Large intestine (tissue), 3 donors: ENCODE measurements around the gene C4orf51. TPM values are rescaled to one million over a fixed set of nuclear protein-coding genes. Genes with fewer than 3 reads are reported as not detected.

ENCODE experiments used
- DNase-seq, 2 donors: peaks; one replicate each; pipeline versions ENCODE4 v3.0.0 to v3.0.0-alpha.2; 2013
- H3K27ac ChIP-seq: one replicate; pipeline ENCODE4 v1.5.1; 2013; ENCODE audit warnings: low read length
- H3K27me3 ChIP-seq: 2 replicates; pipeline ENCODE4 v1.6.1; 2013; ENCODE audit warnings: low read length; ENCODE audit not compliant: control insufficient read depth, insufficient read depth
- H3K36me3 ChIP-seq: 2 replicates; pipeline ENCODE4 v1.6.1; 2013; ENCODE audit warnings: low read length; ENCODE audit not compliant: control insufficient read depth, insufficient read depth
- H3K4me1 ChIP-seq: one replicate; pipeline ENCODE4 v1.6.1; 2013; ENCODE audit warnings: low read length; ENCODE audit not compliant: control insufficient read depth, insufficient read depth
- H3K4me3 ChIP-seq: one replicate; pipeline ENCODE4 v1.5.1; 2013; ENCODE audit warnings: low read length
- H3K9me3 ChIP-seq: one replicate; pipeline ENCODE4 v1.6.1; 2013; ENCODE audit warnings: mild to moderate bottlenecking, low read depth, low read length, moderate library complexity; ENCODE audit not compliant: control insufficient read depth
- WGBS: methylation state at CpG from one replicate; pipeline ENCODE4 v1.1.5; 2013; ENCODE audit warnings: low lambda C conversion rate; ENCODE audit not compliant: insufficient coverage; 5-methylcytosine and 5-hydroxymethylcytosine counted together
- polyA plus RNA-seq: library from polyadenylated mRNA; unstranded; fragments of 120-200 nt; gene quantifications from one replicate; pipeline ENCODE4 v1.2.1, GENCODE V29; 2013

The C4orf51 gene
- polyA plus RNA-seq, 1 donor: not detected

- no peaks in the 10 kb centered on the region for H3K4me1 ChIP-seq
- no peaks in the 10 kb centered on the region for H3K27me3 ChIP-seq
- H3K36me3 ChIP-seq: no peaks in the 10 kb centered on the region
- no peak overlapping the region for H3K27ac ChIP-seq
- H3K4me3 ChIP-seq: no peak overlapping the region
- no CpG with 5 or more reads among the region's 2 CpGs for WGBS
- peaks cover 3% of the 10 kb centered on the region for H3K9me3 ChIP-seq
- no peak for DNase-seq
Observed at GRCh38 chr4:145698507-145698906, 18.6 kb downstream of the C4orf51 start.

GRCh38 chr4:145703850-145704497 is 24.0 kb downstream of the C4orf51 start:
- Histone ChIP-seq H3K4me1 (no peaks in the 10 kb centered on the region), H3K36me3 (no peaks in the 10 kb centered on the region), H3K27ac (no peak overlapping the region), H3K4me3 (no peak overlapping the region), H3K9me3 (no peaks in the 10 kb centered on the region), H3K27me3 (no peaks in the 10 kb centered on the region)
- WGBS: no CpG with 5 or more reads among the region's 4 CpGs
- no peak for DNase-seq

DNA sequence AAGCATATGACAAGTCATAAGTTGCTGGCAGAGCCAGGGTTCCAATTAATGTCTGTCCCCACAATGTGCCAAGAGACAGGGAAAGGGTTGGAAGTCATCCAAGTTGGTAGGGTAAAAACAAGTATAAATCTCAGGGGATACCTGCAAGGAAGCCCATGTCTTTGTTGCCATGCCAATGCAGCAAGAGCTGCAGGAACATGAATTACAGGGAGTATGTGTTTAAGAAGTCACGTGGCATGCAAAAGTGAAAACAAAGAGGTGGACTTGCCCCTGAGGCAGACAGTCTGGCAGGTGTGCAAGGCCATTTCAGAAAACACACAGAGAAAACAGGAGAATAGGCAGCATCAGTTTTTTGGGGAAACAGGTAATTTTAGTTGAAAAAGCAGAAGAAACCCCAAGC is 29.4 kb downstream of the C4orf51 start:
- Histone ChIP-seq H3K27me3 (no peaks in the 10 kb centered on the region), H3K27ac (no peak overlapping the region), H3K4me3 (no peak overlapping the region), H3K36me3 (no peaks in the 10 kb centered on the region), H3K9me3 (no peaks in the 10 kb centered on the region), H3K4me1 (no peaks in the 10 kb centered on the region)
- DNase-seq: no peak
- no CpG with 5 or more reads among the region's 1 CpG for WGBS

GRCh38 chr4:145709843-145710242 is 29.9 kb downstream of the C4orf51 start:
- no peak overlapping the region for H3K4me3 ChIP-seq
- no peaks in the 10 kb centered on the region for H3K9me3 ChIP-seq
- no peak for DNase-seq
- peaks cover 2% of the 10 kb centered on the region for H3K27me3 ChIP-seq
- H3K4me1 ChIP-seq: no peaks in the 10 kb centered on the region
- no peak overlapping the region for H3K27ac ChIP-seq
- H3K36me3 ChIP-seq: no peaks in the 10 kb centered on the region
- WGBS: no CpG with 5 or more reads among the region's 3 CpGs

- Histone ChIP-seq H3K27me3 (peaks cover 2% of the 10 kb centered on the region), H3K36me3 (no peaks in the 10 kb centered on the region), H3K9me3 (no peaks in the 10 kb centered on the region), H3K4me1 (no peaks in the 10 kb centered on the region), H3K27ac (no peak overlapping the region), H3K4me3 (no peak overlapping the region)
- DNase-seq: no peak
- no CpG with 5 or more reads among the region's 3 CpGs for WGBS
Observed at GRCh38 chr4:145716200-145716599, 36.3 kb downstream of the C4orf51 start.

DNA sequence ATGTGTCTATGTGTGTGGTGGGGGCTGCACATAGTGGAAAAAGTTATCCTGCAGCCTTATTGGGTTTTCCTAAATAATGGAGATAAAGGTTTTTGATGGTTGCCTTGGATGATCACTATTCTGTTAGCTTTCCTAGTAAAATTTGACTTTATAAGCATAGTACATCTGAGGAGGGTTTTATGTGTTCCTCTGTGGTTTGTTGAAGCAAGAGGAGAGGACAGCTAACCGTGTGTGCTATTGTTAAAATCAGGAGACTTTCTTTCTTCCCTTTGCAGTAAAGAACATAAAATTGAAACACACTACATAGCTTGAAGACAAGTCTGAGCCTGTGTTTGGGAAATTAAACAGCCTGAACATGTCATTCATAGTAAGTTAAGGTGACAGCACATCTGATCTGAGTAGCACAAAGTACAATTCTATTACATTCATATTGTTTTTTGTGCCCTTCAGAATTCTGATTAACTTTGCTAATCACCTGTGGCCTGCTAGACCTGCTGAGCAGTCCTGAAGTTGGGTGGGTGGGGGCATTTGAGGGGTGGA is 36.8 kb downstream of the C4orf51 start:
- Histone ChIP-seq H3K9me3 (no peaks in the 10 kb centered on the region), H3K27me3 (peaks cover 2% of the 10 kb centered on the region), H3K36me3 (no peaks in the 10 kb centered on the region), H3K4me1 (no peaks in the 10 kb centered on the region), H3K4me3 (no peak overlapping the region), H3K27ac (no peak overlapping the region)
- no peak for DNase-seq
- no CpG with 5 or more reads among the region's 1 CpG for whole genome bisulfite sequencing

- WGBS: no CpG with 5 or more reads among the region's 10 CpGs
- Histone ChIP-seq H3K36me3 (no peaks in the 10 kb centered on the region), H3K4me3 (no peak overlapping the region), H3K27me3 (no peaks in the 10 kb centered on the region), H3K4me1 (no peaks in the 10 kb centered on the region), H3K27ac (no peak overlapping the region), H3K9me3 (no peaks in the 10 kb centered on the region)
- no peak for DNase-seq
Observed at GRCh38 chr4:145719752-145720624, 40.0 kb downstream of the C4orf51 start.

GRCh38 chr4:145720656-145721055 is 40.7 kb downstream of the C4orf51 start:
- Histone ChIP-seq H3K36me3 (no peaks in the 10 kb centered on the region), H3K27me3 (no peaks in the 10 kb centered on the region), H3K4me3 (no peak overlapping the region), H3K9me3 (no peaks in the 10 kb centered on the region), H3K27ac (no peak overlapping the region), H3K4me1 (no peaks in the 10 kb centered on the region)
- 92% methylated on average over 2 of the region's 3 CpGs for WGBS
- no peak for DNase-seq

GRCh38 chr4:145722561-145722960 is 42.6 kb downstream of the C4orf51 start:
- H3K4me3 ChIP-seq: no peak overlapping the region
- H3K36me3 ChIP-seq: no peaks in the 10 kb centered on the region
- H3K27me3 ChIP-seq: no peaks in the 10 kb centered on the region
- no peaks in the 10 kb centered on the region for H3K4me1 ChIP-seq
- no peaks in the 10 kb centered on the region for H3K9me3 ChIP-seq
- no peak overlapping the region for H3K27ac ChIP-seq
- DNase-seq: no peak
- WGBS: no CpG with 5 or more reads among the region's 1 CpG

- no peaks in the 10 kb centered on the region for H3K4me1 ChIP-seq
- no peak for DNase-seq
- H3K4me3 ChIP-seq: no peak overlapping the region
- 83% methylated on average over 1 of the region's 2 CpGs for WGBS
- no peaks in the 10 kb centered on the region for H3K9me3 ChIP-seq
- no peak overlapping the region for H3K27ac ChIP-seq
- no peaks in the 10 kb centered on the region for H3K36me3 ChIP-seq
- no peaks in the 10 kb centered on the region for H3K27me3 ChIP-seq
Observed at GRCh38 chr4:145723336-145723735, 43.4 kb downstream of the C4orf51 start.
